ENCODE results near the gene GFPT1.

DNA sequence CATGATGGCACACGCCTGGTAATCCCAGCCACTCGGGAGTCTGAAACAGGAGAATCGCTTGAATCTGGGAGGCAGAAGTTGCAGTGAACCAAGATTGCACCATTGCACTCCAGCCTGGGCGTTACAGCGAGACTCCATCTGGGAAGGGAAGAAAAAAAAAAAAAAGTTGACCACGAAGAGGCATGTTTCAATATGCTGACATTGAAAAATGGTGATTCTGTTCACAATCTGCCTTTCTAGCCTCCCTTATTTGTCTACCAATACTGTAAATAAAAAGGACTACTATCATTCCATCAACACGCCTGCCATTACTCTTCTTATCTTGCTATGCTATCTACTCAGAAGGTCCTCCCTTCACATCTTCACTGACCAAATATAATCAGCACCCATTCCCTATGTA is 18.4 kb downstream of the GFPT1 start:
- TF ChIP-seq, protein P1, sequence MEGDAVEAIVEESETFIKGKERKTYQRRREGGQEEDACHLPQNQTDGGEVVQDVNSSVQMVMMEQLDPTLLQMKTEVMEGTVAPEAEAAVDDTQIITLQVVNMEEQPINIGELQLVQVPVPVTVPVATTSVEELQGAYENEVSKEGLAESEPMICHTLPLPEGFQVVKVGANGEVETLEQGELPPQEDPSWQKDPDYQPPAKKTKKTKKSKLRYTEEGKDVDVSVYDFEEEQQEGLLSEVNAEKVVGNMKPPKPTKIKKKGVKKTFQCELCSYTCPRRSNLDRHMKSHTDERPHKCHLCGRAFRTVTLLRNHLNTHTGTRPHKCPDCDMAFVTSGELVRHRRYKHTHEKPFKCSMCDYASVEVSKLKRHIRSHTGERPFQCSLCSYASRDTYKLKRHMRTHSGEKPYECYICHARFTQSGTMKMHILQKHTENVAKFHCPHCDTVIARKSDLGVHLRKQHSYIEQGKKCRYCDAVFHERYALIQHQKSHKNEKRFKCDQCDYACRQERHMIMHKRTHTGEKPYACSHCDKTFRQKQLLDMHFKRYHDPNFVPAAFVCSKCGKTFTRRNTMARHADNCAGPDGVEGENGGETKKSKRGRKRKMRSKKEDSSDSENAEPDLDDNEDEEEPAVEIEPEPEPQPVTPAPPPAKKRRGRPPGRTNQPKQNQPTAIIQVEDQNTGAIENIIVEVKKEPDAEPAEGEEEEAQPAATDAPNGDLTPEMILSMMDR (IDR thresholded peaks at IDR 0.05) = no peak
- no peak for TF ChIP-seq POLR2A (IDR thresholded peaks at IDR 0.05)

Measured in adrenal gland (tissue), 5 donors.